HG03571 (cell line): ENCODE data around the gene GUCA1C.

Experiments
- ATAC-seq: cut with Tn5 transposase; IDR thresholded peaks from one replicate; pipeline ENCODE4 v1.9.1; 2021; ENCODE audit not compliant: unreplicated experiment

Gene GUCA1C, protein sequence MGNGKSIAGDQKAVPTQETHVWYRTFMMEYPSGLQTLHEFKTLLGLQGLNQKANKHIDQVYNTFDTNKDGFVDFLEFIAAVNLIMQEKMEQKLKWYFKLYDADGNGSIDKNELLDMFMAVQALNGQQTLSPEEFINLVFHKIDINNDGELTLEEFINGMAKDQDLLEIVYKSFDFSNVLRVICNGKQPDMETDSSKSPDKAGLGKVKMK

DNA sequence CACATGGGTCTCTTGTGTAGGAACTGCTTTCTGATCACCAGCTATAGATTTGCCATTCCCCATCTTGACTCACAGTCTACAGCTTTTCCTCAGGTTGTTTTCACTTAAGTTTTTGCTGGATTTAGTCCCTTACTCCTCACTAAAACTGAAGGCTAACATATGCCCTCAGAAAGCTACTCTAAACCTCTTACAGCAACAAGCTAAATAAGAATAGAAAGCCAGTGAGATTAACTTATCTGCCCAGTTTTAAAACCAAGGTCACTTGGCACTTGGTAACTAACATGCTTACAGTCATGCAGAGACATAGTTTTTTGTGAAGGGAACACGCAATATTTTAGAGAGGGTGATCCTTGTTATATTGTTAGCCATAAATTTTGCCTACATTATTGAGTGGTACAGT is at the start of gene GUCA1C:
Gene GUCA1C (minus strand): TSS at position 180 of the 400 bp plus-strand sequence. CDS start 117 bp downstream, at position 63.
- ATAC-seq = no peak

DNA sequence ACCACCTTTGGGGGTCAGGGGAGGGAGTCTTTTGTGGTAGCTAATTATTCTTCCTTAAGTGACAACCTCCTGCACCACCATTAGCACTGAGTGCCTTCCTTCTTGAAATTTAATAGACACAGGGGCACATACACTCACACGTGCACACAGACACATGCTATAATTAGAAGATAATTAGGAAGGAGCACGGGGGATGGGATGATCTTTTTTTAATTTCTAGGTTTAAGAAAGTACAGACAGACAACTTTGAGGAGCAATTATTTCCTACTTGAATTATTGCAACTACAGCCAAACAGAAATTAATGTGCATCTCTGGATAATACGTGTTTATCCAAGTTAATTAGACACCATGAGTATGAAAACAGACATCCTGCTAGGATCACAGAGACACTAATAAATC is 44.8 kb upstream of the GUCA1C start:
- no peak for ATAC-seq

DNA sequence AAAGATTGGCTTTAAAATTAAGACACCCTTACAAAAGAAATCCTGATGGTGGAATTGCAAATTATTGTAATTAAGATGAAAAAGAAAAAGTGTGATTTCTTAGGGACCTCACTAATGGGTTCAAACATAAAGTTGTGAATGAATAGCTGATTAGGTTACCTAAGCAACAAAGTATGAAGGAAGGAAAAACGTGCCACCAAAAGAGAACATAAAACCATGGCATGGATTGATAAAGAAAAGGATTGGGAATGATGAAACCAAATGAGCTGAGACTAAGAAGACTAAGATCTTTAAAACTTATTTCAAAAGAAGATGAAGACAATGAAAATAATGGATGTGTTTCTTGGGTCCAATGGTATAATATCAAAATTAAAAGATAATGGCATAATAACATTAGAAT is 32.2 kb upstream of the GUCA1C start:
- no peak for ATAC-seq

DNA sequence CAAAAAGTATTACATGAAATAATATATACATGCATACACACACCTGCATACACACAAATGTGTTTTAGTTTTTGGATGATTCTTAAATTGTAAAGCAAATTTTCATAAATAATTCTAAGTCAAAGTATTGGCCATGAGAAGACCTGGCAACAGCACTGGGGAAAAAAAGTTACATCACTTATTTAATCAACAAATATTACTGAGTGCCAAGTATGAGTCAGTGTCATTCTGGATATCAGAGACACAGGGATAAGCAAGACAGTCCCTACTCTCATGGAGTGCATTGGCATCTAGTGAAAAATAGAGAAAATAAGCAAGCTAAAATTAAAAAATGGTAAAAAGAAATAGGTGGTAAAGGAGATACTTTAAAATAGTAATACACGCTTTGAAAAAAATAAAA is 29.4 kb upstream of the GUCA1C start:
- ATAC-seq = no peak

DNA sequence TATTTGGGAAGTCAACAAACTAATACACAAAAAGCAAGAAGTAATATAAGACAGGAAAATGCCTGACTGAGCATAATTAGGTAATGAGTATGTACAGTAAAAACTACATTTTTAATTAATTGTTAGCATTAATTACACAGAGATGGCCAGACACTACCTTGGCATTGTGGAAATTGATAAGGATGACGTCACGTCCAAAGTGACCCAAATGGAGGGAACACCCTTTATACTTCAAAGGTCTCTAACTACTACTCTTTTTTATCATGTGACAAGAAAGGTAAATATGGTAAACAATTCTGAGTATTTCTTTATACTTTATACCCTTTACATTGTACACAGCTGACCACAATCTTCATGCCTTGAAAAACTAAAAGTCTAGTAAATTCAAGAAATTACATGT is 22.4 kb upstream of the GUCA1C start:
- ATAC-seq = no peak

DNA sequence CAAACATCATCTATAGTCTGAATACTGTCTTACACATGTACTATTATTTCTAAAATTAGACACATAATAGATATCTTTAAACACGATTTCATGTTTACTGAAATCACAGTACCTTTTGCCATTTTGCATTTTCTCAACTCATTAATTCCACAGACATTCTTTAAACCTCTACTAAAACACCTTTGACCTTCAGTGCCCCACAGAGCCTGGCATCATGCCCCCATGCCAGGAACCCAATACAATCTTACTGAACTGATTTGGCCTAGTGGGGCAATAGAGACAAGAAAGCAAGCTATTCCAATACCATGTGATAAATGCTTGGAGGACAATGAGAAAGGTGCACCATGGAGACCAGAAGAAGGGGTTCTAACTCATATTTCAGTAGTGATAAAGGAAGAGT is 19.3 kb upstream of the GUCA1C start:
- no peak for ATAC-seq

DNA sequence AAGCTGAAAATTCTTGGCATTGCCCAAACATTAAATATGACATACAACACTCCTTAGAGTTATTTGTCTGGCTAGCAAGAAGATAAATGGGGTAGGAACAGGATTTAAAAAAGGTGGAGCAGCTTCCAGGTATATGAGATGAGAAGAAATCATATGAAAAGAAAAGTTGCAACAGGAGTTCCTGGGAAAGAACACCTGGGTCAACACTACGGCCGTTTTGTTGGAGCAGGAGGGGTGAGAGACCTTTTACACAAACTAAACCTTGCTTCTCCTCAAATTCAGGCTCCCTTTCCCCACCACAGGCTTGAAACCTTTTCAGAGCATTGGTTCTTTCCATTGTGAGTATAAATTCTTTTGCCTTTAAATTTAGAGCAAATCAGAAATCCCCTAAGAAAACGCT is 18.8 kb upstream of the GUCA1C start:
- no peak for ATAC-seq

DNA sequence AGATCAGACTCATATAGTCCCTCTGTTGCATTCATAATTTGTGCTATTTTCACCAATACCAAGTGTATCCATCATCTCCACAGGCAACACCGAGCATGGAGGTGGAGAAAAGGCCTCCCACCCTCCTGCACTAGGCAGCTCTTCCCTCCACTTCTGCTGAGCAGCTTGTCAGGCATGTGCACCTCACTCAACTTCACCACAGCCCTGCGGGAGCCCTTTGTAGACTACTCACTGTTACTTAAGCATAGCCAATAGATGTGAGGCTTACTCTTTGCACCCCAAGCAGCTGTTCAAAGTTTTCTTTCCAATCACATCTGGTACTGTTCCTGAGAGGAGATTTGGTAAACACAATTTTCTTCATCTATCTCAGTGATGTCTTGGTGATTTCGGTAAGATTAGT is 16.9 kb upstream of the GUCA1C start:
- ATAC-seq = no peak

DNA sequence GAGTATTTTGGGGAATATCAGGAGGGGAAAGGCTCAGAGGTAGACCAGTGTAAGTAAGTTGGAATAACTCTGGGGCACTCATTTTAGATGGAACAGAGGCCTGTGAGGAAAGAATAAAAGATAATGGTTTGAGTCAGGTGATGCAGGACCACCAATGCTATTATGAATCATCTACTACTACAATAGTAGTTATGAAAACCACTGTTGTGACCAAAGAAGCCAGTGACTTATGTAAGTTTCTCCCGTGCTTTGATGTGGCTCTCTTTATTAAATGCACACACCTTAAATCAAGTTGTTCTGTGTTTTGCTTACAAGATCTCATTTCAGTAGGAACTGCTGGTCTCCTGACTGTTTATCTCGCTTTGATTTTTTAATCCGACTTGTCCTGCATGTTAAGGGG is 13.1 kb upstream of the GUCA1C start:
- ATAC-seq = no peak

DNA sequence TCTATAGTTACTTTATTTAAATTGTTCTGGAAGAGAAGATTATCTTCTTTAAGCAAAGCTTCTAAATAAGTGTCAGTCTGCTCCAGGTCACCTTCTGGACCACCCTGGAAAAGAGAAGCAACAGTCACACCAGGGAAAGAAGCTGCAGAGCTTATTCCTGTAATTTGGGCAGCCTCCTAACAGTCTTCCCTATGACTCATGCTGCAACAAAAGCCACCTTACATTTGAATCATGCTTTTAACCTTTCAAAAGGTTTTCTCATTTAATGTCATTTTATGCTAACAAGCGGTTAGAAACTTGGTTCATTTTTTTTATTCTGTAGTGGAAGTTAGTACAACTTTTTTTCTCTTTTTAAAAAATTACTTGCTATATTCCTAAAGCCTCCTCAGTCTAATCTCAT is 5.3 kb upstream of the GUCA1C start:
- ATAC-seq = no peak

DNA sequence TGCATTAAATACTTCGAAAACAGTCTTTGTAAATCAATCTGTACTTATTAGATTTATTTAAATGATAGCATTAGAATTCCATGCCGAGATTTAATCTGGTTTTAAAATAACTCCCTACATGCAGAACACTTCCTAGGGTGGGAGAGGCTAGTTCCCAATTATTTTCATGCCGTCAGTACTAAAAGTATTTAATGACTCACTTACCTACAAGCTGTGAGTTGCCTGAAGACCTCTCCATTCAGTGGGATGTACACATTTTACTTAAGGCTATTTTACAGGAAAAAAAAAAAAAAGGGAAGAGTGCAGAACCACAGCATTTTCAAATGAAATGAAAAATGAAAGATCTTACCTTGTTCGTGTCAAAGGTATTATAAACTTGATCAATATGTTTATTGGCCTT is 469 bp downstream of the GUCA1C start:
- ATAC-seq = no peak

DNA sequence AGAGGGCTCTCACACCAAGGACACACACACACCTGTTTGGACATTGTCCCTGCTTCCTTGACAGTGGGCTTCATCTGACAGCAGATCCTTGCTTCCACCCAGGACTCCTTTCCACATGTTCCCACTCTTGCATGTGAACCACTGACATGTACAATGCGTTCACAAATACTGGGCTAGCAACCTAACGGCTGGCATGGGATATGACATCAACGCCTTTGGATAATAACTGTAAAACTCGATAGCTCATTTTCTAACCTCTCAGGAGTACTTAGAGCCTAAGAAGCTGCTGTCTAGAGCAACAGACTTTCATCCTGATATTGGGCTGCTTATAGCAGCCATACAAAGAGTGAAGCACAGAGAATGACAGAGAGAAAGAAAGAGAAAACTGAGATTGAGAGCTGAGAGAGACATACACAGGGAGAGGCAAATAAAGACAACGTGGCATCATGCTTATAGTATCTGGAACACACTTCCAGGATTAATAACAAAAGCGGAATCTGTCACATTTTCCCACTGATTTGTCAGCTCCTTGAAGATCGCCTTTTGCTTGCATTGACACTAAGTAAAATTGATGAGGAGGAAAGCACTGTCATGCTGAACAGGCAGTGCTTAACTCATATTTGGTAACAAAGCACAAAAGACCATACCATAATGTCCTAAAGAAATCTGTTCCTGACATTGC is 1.7 kb downstream of the GUCA1C start:
- ATAC-seq = no peak

DNA sequence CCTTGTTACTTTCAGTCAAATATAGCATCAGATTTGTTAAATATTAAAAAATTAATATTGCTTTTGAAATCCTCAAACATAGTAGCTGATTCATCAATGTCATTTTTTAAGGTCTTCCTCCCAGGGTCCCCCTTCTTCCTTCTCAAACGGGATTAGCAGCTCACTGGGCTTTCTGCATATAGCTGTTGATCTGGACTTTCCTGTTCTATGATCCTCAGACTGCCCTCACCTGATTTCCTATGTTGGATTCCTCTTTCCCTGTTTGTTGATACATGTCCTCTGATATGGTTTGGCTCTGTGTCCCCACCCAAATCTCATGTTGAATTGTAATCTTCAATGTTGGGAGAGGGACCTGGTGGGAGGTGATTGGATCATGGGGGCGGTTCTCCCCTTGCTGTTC is 5.8 kb downstream of the GUCA1C start:
- no peak for ATAC-seq

DNA sequence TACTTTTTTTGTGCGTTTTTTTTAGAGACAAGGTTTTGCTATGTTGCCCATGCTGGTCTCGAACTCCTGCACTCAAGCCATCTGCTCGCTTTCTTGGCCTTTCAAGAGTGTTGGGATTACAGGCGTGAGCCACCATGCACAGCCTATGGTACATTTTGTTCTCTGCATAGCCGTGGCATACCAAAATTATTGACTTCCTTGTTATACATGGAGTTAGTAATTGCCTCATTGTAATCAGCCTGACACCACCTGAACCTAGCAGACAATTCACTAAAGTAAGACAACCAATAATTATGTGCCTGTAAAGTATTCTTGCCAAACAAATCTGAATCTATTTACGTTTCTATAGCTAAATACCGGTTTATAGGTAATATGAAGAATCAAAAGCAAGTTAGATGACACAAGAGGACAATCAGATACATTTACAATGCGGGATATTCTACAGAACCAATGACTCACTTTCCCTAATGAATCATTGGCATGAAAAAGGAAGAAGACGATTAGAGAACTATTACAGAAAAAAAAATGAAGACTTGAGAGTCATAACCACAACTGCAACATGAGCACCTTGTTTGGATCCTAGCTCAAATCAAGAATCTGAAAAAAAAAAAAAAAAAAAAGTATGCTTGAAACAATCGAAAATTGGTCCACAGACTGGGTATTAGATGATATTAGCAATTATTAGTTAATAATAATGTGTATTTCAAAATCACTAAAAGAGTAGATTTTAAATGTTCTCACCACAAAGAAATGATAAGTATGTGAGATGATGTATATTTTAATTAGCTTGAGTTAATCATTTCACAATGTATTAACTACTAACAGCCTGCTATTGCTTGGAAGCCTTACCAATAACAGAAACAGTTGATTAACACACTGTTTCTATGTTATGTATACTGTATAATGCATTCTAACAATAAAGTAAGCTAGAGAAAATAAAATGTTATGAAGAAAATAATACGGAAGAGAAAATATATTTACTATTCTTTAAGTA is 7.1 kb downstream of the GUCA1C start:
- ATAC-seq = no peak

DNA sequence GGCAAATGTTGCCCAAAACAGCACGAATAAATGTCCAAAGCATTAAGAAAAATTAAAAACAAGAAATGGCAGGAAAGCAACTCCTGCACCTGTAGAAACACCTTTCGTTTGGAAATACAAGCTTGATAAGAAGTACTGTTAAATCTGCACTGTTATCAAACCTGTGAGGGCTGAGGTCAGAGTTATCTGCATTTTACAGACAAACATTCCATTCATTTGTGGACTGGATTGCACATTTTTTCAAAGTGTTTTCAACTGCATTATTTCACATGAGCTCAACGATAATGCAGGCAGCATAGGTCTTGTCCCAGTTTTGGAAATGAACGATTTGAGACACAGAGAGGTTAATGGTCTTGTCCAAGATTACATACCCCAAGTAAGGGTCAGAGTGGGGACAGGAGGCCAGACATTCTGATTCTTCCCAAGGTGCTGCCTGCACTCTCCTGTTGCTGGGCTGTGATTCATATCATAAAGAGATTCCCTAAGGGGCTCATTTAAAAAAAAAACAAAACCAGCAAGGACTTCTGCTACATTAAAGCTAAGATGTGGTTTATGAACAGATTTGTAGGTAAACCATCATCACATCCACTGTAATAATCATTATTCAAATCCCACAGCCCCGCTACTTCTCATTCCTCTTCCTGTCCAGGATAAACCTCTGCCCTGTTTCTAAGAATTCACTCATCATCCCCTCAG is 13.0 kb downstream of the GUCA1C start:
- no peak for ATAC-seq

DNA sequence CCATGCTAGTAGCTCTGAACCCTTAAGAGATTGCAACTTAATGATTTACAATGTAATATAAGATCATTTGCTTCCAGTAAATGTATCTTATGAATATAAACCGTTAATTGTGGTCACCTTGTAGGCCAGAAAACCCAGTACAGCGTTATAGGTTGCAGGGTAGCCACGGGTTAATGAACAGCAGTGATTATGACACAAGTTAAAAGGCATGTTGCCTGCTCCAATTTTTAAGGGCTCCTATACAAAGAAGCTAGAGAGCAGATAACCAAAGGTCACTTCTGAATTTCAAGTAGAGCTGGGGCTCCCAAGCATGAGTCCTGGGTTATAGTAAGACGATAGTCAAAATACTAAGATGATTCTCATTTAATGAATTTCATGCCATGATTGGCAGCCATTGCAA is 13.5 kb downstream of the GUCA1C start:
- no peak for ATAC-seq

DNA sequence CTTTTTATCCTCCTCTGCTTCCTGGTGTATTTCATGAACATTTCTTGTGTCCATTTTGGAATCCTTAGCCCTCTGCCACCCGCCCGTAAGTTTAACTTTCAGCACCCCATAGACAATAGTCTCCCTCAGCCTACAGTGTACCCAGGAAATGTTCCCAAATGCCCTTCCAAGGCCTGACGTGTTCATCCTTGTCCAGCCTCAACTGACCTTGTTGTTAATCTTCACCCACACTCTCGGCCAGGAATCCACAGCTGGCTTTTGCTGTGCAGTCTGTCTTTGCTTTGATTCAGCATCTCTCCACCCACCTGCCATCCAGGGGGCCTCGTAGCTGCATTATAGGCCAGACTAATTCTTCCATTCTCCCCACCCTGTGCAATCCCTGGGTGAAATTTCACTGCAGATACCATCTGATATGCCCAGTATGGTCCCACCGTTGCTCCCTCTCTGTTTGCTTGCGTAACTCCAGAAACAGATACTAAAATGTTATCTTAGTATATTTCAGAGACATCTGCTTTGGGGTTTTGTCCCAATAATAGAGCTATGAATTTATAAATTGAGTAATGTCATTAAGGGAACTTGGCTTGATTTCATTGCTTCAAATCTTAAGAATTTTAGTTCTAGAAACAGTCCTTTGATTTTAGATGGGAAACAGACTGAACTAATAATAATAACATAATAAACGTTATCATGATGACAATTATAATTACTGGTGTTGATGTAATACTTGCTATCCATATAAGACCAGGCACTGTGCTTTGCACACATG is 16.6 kb downstream of the GUCA1C start:
- ATAC-seq = no peak

DNA sequence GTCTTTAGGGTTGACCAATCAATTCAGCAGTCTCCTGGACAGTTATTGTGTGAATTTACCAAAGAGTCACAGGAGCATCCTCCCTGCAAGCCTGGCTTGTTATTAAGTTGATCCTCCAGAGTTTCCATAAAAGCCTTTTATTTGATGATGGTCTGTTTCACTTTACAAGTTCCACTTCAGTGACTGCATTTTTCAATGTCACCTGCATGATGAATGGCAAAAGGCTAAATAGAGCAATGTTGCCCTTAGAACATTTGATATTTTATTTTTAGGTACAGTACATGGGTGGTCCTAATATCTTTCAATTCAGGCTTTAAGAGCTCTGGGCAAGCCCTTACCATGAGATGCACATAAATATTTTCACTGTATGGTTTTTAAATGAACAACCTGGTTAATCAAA is 22.6 kb downstream of the GUCA1C start:
- no peak for ATAC-seq

DNA sequence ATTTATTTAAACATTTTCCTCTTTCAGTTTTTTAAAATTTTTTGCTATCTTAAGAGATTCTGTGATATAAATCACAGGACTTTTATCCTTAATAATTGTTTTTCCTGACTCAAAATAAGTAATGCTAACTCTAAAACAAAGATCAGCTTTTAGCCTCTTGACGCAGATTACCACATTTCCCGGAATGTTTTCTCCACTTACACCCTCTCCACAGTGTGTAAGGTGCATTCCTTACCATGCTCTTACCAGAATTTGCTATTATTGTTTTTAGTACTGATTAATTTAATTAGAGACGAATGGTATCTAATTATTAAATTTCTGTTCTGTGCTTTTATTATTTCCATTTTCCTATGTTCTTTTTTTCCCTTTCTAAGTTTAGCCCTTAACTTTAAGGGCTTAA is 34.8 kb downstream of the GUCA1C start:
- no peak for ATAC-seq
